IMR-90 (cell line): ENCODE measurements around the gene DLG3. TPM values are rescaled to one million over a fixed set of nuclear protein-coding genes. Genes with fewer than 3 reads are reported as not detected.

Experiments used
- ATAC-seq: fragments of 200-7000 bp; cut with Tn5 transposase; 2 replicates; pipeline ENCODE4 v1.9.1; 2020; ENCODE audit warnings: low read depth, mild to moderate bottlenecking, moderate library complexity
- BruUV-seq: library from RNA; stranded (reverse); fragments of 400-500 nt; replicated peaks from 2 replicates; lab custom pipeline; 2021; lab: Mats Ljungman, UMichigan
- CTCF ChIA-PET: fragments of 300-600 bp; formaldehyde crosslinking; extraction: SDS; loops from one replicate; lab custom pipeline; 2021; ENCODE audit warnings: antibody characterized with exemption; lab: Yijun Ruan, JAX
- POLR2A ChIA-PET: fragments of 300-600 bp; sonication (Branson Sonifier 250); formaldehyde crosslinking; loops from one replicate; lab custom pipeline; 2022; ENCODE audit warnings: antibody characterized with exemption; ENCODE audit not compliant: unreplicated experiment; lab: Charles Lee
- DNase-seq: peaks from one replicate; pipeline ENCODE4 v3.0.0; 2013
- H2AFZ ChIP-seq: replicated peaks from 2 replicates; pipeline ENCODE3; 2013; ENCODE audit warnings: low read length, mild to moderate bottlenecking; ENCODE audit not compliant: poor library complexity
- H2AK5ac ChIP-seq: 2 replicates; pipeline ENCODE4 v1.6.1; 2013; ENCODE audit warnings: low read depth, low read length, inconsistent platforms
- H2AK9ac ChIP-seq: replicated peaks from 2 replicates; pipeline ENCODE3; 2013; ENCODE audit warnings: mild to moderate bottlenecking, low read depth, low read length, moderate library complexity; ENCODE audit not compliant: poor library complexity
- H2BK120ac ChIP-seq: 2 replicates; pipeline ENCODE4 v1.6.1; 2013; ENCODE audit warnings: low read depth, low read length, inconsistent platforms
- H2BK15ac ChIP-seq: 3 replicates; pipeline ENCODE4 v1.6.1; 2013; ENCODE audit warnings: low read depth, low read length, inconsistent platforms
- H2BK20ac ChIP-seq: 2 replicates; pipeline ENCODE4 v1.6.1; 2013; ENCODE audit warnings: low read depth, mild to moderate bottlenecking, inconsistent platforms, low read length, moderate library complexity
- H2BK5ac ChIP-seq: 2 replicates; pipeline ENCODE4 v1.6.1; 2013; ENCODE audit warnings: mild to moderate bottlenecking, low read depth, low read length, inconsistent platforms; ENCODE audit not compliant: poor library complexity, severe bottlenecking
- H3K14ac ChIP-seq: replicated peaks from 2 replicates; pipeline ENCODE4 v1.6.1; 2013; ENCODE audit warnings: low read depth, low read length, inconsistent platforms
- H3K18ac ChIP-seq: 2 replicates; pipeline ENCODE4 v1.6.1; 2013; ENCODE audit warnings: low read depth, low read length, control low read depth
- H3K23ac ChIP-seq: 2 replicates; pipeline ENCODE4 v1.6.1; 2013; ENCODE audit warnings: low read depth, low read length, inconsistent platforms
- H3K27ac ChIP-seq: 2 replicates; pipeline ENCODE4 v1.5.1; 2013; ENCODE audit warnings: mild to moderate bottlenecking, control low read depth, low read length; ENCODE audit not compliant: insufficient read depth
- H3K27me3 ChIP-seq: 2 replicates; pipeline ENCODE4 v1.6.1; 2013; ENCODE audit warnings: low read length; ENCODE audit not compliant: control insufficient read depth, insufficient read depth
- H3K36me3 ChIP-seq: 2 replicates; pipeline ENCODE4 v1.6.1; 2013; ENCODE audit warnings: low read length, mixed read lengths; ENCODE audit not compliant: control insufficient read depth, insufficient read depth
- H3K4ac ChIP-seq: 2 replicates; pipeline ENCODE4 v1.6.1; 2013; ENCODE audit warnings: low read depth, low read length, inconsistent platforms
- H3K4me1 ChIP-seq: 2 replicates; pipeline ENCODE4 v1.6.1; 2013; ENCODE audit warnings: low read length, mixed read lengths; ENCODE audit not compliant: control insufficient read depth, insufficient read depth
- H3K4me2 ChIP-seq: 2 replicates; pipeline ENCODE4 v1.6.1; 2013; ENCODE audit warnings: low read depth, mild to moderate bottlenecking, control low read depth, low read length, moderate library complexity
- H3K4me3 ChIP-seq: 2 replicates; pipeline ENCODE4 v1.5.1; 2013; ENCODE audit warnings: low read depth, mild to moderate bottlenecking, control low read depth, low read length, moderate library complexity; ENCODE audit not compliant: insufficient read depth
- H3K56ac ChIP-seq: 2 replicates; pipeline ENCODE4 v1.6.1; 2013; ENCODE audit warnings: low read length, inconsistent platforms; ENCODE audit not compliant: insufficient read depth; ENCODE audit errors: extremely low read depth
- H3K79me1 ChIP-seq, 2 experiments: 2 replicates each; pipeline ENCODE4 v1.6.1; 2013; ENCODE audit warnings: low read length in 2 of 2, inconsistent platforms in 1 of 2, low read depth in 1 of 2
- H3K9ac ChIP-seq: 2 replicates; pipeline ENCODE4 v1.6.1; 2013; ENCODE audit warnings: low read depth, low read length, control low read depth
- H3K9me1 ChIP-seq: 2 replicates; pipeline ENCODE4 v1.6.1; 2013; ENCODE audit warnings: low read length, inconsistent platforms; ENCODE audit not compliant: insufficient read depth
- H3K9me3 ChIP-seq: 2 replicates; pipeline ENCODE4 v1.6.1; 2013; ENCODE audit warnings: low read length; ENCODE audit not compliant: control insufficient read depth, insufficient read depth
- H4K20me1 ChIP-seq: 2 replicates; pipeline ENCODE4 v1.6.1; 2013; ENCODE audit warnings: low read length, inconsistent platforms; ENCODE audit not compliant: insufficient read depth
- H4K5ac ChIP-seq: 2 replicates; pipeline ENCODE4 v1.6.1; 2013; ENCODE audit warnings: mild to moderate bottlenecking, low read depth, low read length, control low read depth
- H4K8ac ChIP-seq, 2 experiments: 2 replicates each; pipeline ENCODE4 v1.6.1; 2013; ENCODE audit warnings: low read depth in 2 of 2, low read length in 2 of 2, control low read depth in 1 of 2, inconsistent platforms in 1 of 2
- H4K91ac ChIP-seq: 2 replicates; pipeline ENCODE4 v1.6.1; 2013; ENCODE audit warnings: low read depth, low read length, inconsistent platforms; ENCODE audit not compliant: insufficient read depth
- BHLHE40 ChIP-seq: fragments of 150-350 bp; IDR thresholded peaks from 2 replicates; pipeline ENCODE4 v1.6.1; 2016; ENCODE audit warnings: mild to moderate bottlenecking, low read depth, low read length
- CEBPB ChIP-seq: IDR thresholded peaks from 2 replicates; pipeline ENCODE4 v1.6.1; 2012; ENCODE audit warnings: low read depth, low read length, improper control_type of control experiment
- CHD1 ChIP-seq: IDR thresholded peaks from 2 replicates; pipeline ENCODE4 v1.6.1; 2012; ENCODE audit warnings: low read depth, low read length, improper control_type of control experiment
- ELK1 ChIP-seq: fragments of 150-350 bp; IDR thresholded peaks from 2 replicates; pipeline ENCODE4 v1.6.1; 2016; ENCODE audit warnings: low read depth, mild to moderate bottlenecking, low read length, moderate library complexity, borderline replicate concordance
- FOS ChIP-seq: fragments of 150-350 bp; IDR thresholded peaks from 2 replicates; pipeline ENCODE4 v1.6.1; 2016; ENCODE audit warnings: low read depth, low read length
- MAFK ChIP-seq: IDR thresholded peaks from 2 replicates; pipeline ENCODE4 v1.6.1; 2012; ENCODE audit warnings: low read depth, low read length, improper control_type of control experiment
- MAZ ChIP-seq: IDR thresholded peaks from 2 replicates; pipeline ENCODE4 v1.6.1; 2012; ENCODE audit warnings: low read depth, mild to moderate bottlenecking, low read length, improper control_type of control experiment, moderate library complexity, borderline replicate concordance
- MXI1 ChIP-seq: IDR thresholded peaks from 2 replicates; pipeline ENCODE4 v1.6.1; 2012; ENCODE audit warnings: low read depth, mild to moderate bottlenecking, low read length, moderate library complexity, borderline replicate concordance
- NFE2L2 ChIP-seq: fragments of 150-350 bp; IDR thresholded peaks from 2 replicates; pipeline ENCODE4 v1.6.1; 2016; ENCODE audit warnings: low read depth, mild to moderate bottlenecking, low read length
- POLR2A ChIP-seq: IDR thresholded peaks from 2 replicates; pipeline ENCODE4 v1.6.1; 2012; ENCODE audit warnings: mild to moderate bottlenecking, low read depth, low read length
- RAD21 ChIP-seq: IDR thresholded peaks from 2 replicates; pipeline ENCODE4 v1.6.1; 2012; ENCODE audit warnings: low read length, improper control_type of control experiment
- RCOR1 ChIP-seq: IDR thresholded peaks from 2 replicates; pipeline ENCODE4 v1.6.1; 2012; ENCODE audit warnings: mild to moderate bottlenecking, low read length, improper control_type of control experiment; ENCODE audit not compliant: insufficient replicate concordance
- RFX5 ChIP-seq: IDR thresholded peaks from 2 replicates; pipeline ENCODE4 v1.8.0; 2012; ENCODE audit warnings: low read depth, mild to moderate bottlenecking, low read length, moderate library complexity
- SMC3 ChIP-seq: fragments of 150-350 bp; IDR thresholded peaks from 2 replicates; pipeline ENCODE4 v1.6.1; 2016; ENCODE audit warnings: low read depth, mild to moderate bottlenecking, antibody characterized with exemption, low read length, moderate library complexity
- WGBS, 2 experiments: methylation state at CpG; one replicate each; pipeline versions ENCODE4 v1.1.5 to v1.1.7; 2013; ENCODE audit warnings: missing lambda C conversion rate in 2 of 2; ENCODE audit not compliant: insufficient read length in 1 of 2; ENCODE audit errors: extremely low coverage in 2 of 2; 5-methylcytosine and 5-hydroxymethylcytosine counted together
- dilution Hi-C: fragments of 300-500 bp; cut with HindIII; formaldehyde crosslinking; loops from one replicate; pipeline ENCODE4 v1.14.3; 2018; ENCODE audit warnings: low sequenced_read_pairs; ENCODE audit not compliant: unreplicated experiment
- in situ Hi-C: fragments of 300-500 bp; cut with MboI; formaldehyde crosslinking; loops from 3 replicates; pipeline ENCODE4 v1.14.3; 2019; ENCODE audit warnings: low sequenced_read_pairs, inconsistent platforms, mixed read lengths
- intact Hi-C: fragments of 100-400 bp; cut with micrococcal nuclease; formaldehyde crosslinking; loops from 2 replicates; pipeline ENCODE4 v1.10.0; 2022
- polyA plus RNA-seq, 3 experiments: library from polyadenylated mRNA; depleted of rRNA; stranded (reverse); fragments of >200 nt; gene quantifications; 2 replicates each; pipeline ENCODE4 v1.2.3, GENCODE V29; 2012; ENCODE audit warnings: low replicate concordance in 1 of 3
- total RNA-seq: library from RNA; depleted of rRNA; stranded (reverse); fragments of >200 nt; gene quantifications from 2 replicates; pipeline ENCODE4 v1.2.3, GENCODE V29; 2012
- TF ChIP-seq, protein P1 (sequence below): fragments of 150-350 bp; IDR thresholded peaks from 2 replicates; pipeline ENCODE4 v1.6.1; 2017; ENCODE audit warnings: mild to moderate bottlenecking, antibody characterized with exemption, low read length, low read depth
- TF ChIP-seq, protein P2 (sequence below): conservative IDR thresholded peaks from 2 replicates; pipeline ENCODE4 v1.5.1; 2012; ENCODE audit warnings: mild to moderate bottlenecking, low read depth, low read length, improper control_type of control experiment

The DLG3 gene
- total and polyA plus RNA-seq, 2 of the 4 experiments (the other 2 are of a cell fraction), result 11.0 to 27.1 TPM

GRCh38 chrX:70496491-70496890 lies 51.9 kb downstream of the DLG3 start:
- intact Hi-C loops, result no loop called here
- dilution Hi-C loops, result no loop called here
- H3K18ac ChIP-seq, result no peak overlapping the region
- H3K4ac ChIP-seq, result no peak overlapping the region
- H4K5ac ChIP-seq, result no peak overlapping the region
- peaks cover 29% of the 10 kb centered on the region for H3K36me3 ChIP-seq
- no peak overlapping the region for H4K91ac ChIP-seq
- H3K9me1 ChIP-seq, result peaks cover 3% of the 10 kb centered on the region; the same call in 1 of the 2 replicates
- H3K4me1 ChIP-seq, result no peaks in the 10 kb centered on the region
- H3K79me1 ChIP-seq, result no peaks in the 10 kb centered on the region; a peak in 1 of 4 replicates
- no peak overlapping the region for H3K14ac ChIP-seq
- no peak overlapping the region for H2BK20ac ChIP-seq
- H4K8ac ChIP-seq, result no peak overlapping the region
- H2BK120ac ChIP-seq, result no peak overlapping the region
- no peaks in the 10 kb centered on the region for H4K20me1 ChIP-seq
- in situ Hi-C loops, result no loop called here
- H3K4me3 ChIP-seq, result no peak overlapping the region
- H3K23ac ChIP-seq, result no peak overlapping the region
- no peak overlapping the region for H2AK5ac ChIP-seq
- no TSS peak for BruUV-seq
- no peaks in the 10 kb centered on the region for H3K9me3 ChIP-seq
- no CpG with 5 or more reads among the region's 5 CpGs for WGBS, 2 experiments
- ATAC-seq (no peak), DNase-seq (no peak)
- ChIA-PET POLR2A (no interaction called here), CTCF (no interaction called here)
- H2AK9ac ChIP-seq, result no peak overlapping the region
- no peak overlapping the region for H2BK5ac ChIP-seq
- H2BK15ac ChIP-seq, result no peak overlapping the region
- no peak overlapping the region for H3K4me2 ChIP-seq
- TF ChIP-seq, protein P1, sequence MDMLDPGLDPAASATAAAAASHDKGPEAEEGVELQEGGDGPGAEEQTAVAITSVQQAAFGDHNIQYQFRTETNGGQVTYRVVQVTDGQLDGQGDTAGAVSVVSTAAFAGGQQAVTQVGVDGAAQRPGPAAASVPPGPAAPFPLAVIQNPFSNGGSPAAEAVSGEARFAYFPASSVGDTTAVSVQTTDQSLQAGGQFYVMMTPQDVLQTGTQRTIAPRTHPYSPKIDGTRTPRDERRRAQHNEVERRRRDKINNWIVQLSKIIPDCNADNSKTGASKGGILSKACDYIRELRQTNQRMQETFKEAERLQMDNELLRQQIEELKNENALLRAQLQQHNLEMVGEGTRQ, result no peak
- TF ChIP-seq MXI1 (no peak), NFE2L2 (no peak), MAZ (no peak), ELK1 (no peak), CEBPB (no peak), RFX5 (no peak), RAD21 (no peak), RCOR1 (no peak), MAFK (no peak), FOS (no peak), SMC3 (no peak), POLR2A (no peak), CHD1 (no peak), BHLHE40 (no peak)
- TF ChIP-seq, protein P2, sequence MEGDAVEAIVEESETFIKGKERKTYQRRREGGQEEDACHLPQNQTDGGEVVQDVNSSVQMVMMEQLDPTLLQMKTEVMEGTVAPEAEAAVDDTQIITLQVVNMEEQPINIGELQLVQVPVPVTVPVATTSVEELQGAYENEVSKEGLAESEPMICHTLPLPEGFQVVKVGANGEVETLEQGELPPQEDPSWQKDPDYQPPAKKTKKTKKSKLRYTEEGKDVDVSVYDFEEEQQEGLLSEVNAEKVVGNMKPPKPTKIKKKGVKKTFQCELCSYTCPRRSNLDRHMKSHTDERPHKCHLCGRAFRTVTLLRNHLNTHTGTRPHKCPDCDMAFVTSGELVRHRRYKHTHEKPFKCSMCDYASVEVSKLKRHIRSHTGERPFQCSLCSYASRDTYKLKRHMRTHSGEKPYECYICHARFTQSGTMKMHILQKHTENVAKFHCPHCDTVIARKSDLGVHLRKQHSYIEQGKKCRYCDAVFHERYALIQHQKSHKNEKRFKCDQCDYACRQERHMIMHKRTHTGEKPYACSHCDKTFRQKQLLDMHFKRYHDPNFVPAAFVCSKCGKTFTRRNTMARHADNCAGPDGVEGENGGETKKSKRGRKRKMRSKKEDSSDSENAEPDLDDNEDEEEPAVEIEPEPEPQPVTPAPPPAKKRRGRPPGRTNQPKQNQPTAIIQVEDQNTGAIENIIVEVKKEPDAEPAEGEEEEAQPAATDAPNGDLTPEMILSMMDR, result no peak
- H3K56ac ChIP-seq, result no peak overlapping the region
- H3K9ac ChIP-seq, result no peak overlapping the region
- H3K27ac ChIP-seq, result no peak overlapping the region
- H2AFZ ChIP-seq, result no peak overlapping the region
- no peaks in the 10 kb centered on the region; the same call in 1 of the 2 replicates for H3K27me3 ChIP-seq
